ENCODE measurements around the gene PPP2R5A.

- no peak for TF ChIP-seq POLR2A (IDR thresholded peaks at IDR 0.05)
- TF ChIP-seq CTCF (IDR thresholded peaks at IDR 0.05), result no peak
Measured at GRCh38 chr1:212289262-212290077, 4.3 kb downstream of the PPP2R5A start.
